Thymus (tissue), 11 donors: ENCODE measurements around the gene ZBED1. TPM values are rescaled to one million over a fixed set of nuclear protein-coding genes. Genes with fewer than 3 reads are reported as not detected.
"Not testable (repeated sequence)": the region's sequence is repeated elsewhere in the genome, so short reads cannot be mapped to it uniquely, and the experiment has no call there.

Experiments used
- DNase-seq, 9 donors: peaks; one replicate each; pipeline ENCODE4 v3.0.0-alpha.2; 2013; ENCODE audit warnings: low spot score in 9 of 9, low read depth in 6 of 9, missing footprints in 1 of 9
- H3K27ac ChIP-seq, 2 donors: one replicate each; pipeline ENCODE4 v1.5.1; 2013; ENCODE audit warnings: control low read depth in 1 of 2, low read depth in 1 of 2, low read length in 1 of 2, mild to moderate bottlenecking in 1 of 2, moderate library complexity in 1 of 2
- H3K27me3 ChIP-seq, 2 donors: one replicate each; pipeline ENCODE4 v1.5.1; 2013; ENCODE audit warnings: low read length in 1 of 2; ENCODE audit not compliant: control insufficient read depth in 2 of 2, insufficient read depth in 1 of 2
- H3K36me3 ChIP-seq, 2 donors: one replicate each; pipeline ENCODE4 v1.5.1; 2013; ENCODE audit warnings: low read length in 1 of 2, mild to moderate bottlenecking in 1 of 2, moderate library complexity in 1 of 2; ENCODE audit not compliant: control insufficient read depth in 2 of 2, insufficient read depth in 2 of 2
- H3K4me1 ChIP-seq, 2 donors: one replicate each; pipeline ENCODE4 v1.5.1; 2013; ENCODE audit warnings: low read length in 2 of 2; ENCODE audit not compliant: control insufficient read depth in 2 of 2, insufficient read depth in 2 of 2
- H3K4me3 ChIP-seq, 2 donors: one replicate each; pipeline ENCODE4 v1.5.1; 2013; ENCODE audit warnings: low read length in 2 of 2, control low read depth in 1 of 2, mild to moderate bottlenecking in 1 of 2
- H3K9me3 ChIP-seq, 2 donors: one replicate each; pipeline ENCODE4 v1.5.1; 2013; ENCODE audit warnings: low read length in 1 of 2, mild to moderate bottlenecking in 1 of 2; ENCODE audit not compliant: control insufficient read depth in 2 of 2, insufficient read depth in 1 of 2
- WGBS: extraction: QIAGEN DNeasy Blood & Tissue Kit; methylation state at CpG from one replicate; pipeline ENCODE4 v1.1.7; 2013; 5-methylcytosine and 5-hydroxymethylcytosine counted together
- polyA plus RNA-seq: library from polyadenylated mRNA; stranded (reverse); fragments of 200-250 nt; gene quantifications from one replicate; pipeline ENCODE4 v1.2.3, GENCODE V29; 2013
- total RNA-seq: library from RNA; stranded (reverse); fragments of 120-200 nt; gene quantifications from one replicate; pipeline ENCODE4 v1.2.4, GENCODE V29; 2013
- donor health status: healthy.

The ZBED1 gene
- total and polyA plus RNA-seq, 2 donors, result 17.4 to 23.7 TPM

GRCh38 chrX:2466876-2467656 lies 33.7 kb downstream of the ZBED1 start:
- no peaks in the 10 kb centered on the region for H3K27me3 ChIP-seq
- DNase-seq, result no peak
- H3K36me3 ChIP-seq, result no peaks in the 10 kb centered on the region
- no peak overlapping the region for H3K4me3 ChIP-seq
- no peaks in the 10 kb centered on the region for H3K9me3 ChIP-seq
- H3K27ac ChIP-seq, result no peak overlapping the region
- no peaks in the 10 kb centered on the region for H3K4me1 ChIP-seq
- 96% methylated on average over 20 of the region's 20 CpGs for whole genome bisulfite sequencing

GRCh38 chrX:2464677-2465166 lies 36.1 kb downstream of the ZBED1 start:
- WGBS, result 97% methylated on average over 15 of the region's 15 CpGs
- no peak for DNase-seq
- no peaks in the 10 kb centered on the region for H3K36me3 ChIP-seq

GRCh38 chrX:2463973-2464676 lies 36.7 kb downstream of the ZBED1 start:
- Histone ChIP-seq H3K4me1 (no peaks in the 10 kb centered on the region), H3K9me3 (no peaks in the 10 kb centered on the region), H3K4me3 (no peak overlapping the region), H3K27ac (no peak overlapping the region), H3K27me3 (no peaks in the 10 kb centered on the region), H3K36me3 (no peaks in the 10 kb centered on the region)
- DNase-seq, result no peak
- WGBS, result 88% methylated on average over 28 of the region's 31 CpGs

More at GRCh38 chrX:2464677-2465166, 36.1 kb downstream of the ZBED1 start:
- Histone ChIP-seq H3K27ac (no peak overlapping the region), H3K27me3 (no peaks in the 10 kb centered on the region), H3K4me3 (no peak overlapping the region), H3K4me1 (no peaks in the 10 kb centered on the region), H3K9me3 (no peaks in the 10 kb centered on the region)

- DNase-seq, H3K4me3 ChIP-seq, H3K36me3 ChIP-seq, H3K9me3 ChIP-seq, H3K27me3 ChIP-seq, H3K27ac ChIP-seq, H3K4me1 ChIP-seq: not testable (repeated sequence)
- WGBS, result 81% methylated on average over 10 of the region's 10 CpGs
These were observed 37.3 kb downstream of the ZBED1 start for GRCh38 chrX:2463481-2463880.

- Histone ChIP-seq H3K4me1 (no peaks in the 10 kb centered on the region), H3K27ac (no peak overlapping the region), H3K4me3 (no peak overlapping the region), H3K36me3 (peaks cover 0 to 5% of the 10 kb centered on the region in 2 donors), H3K9me3 (no peaks in the 10 kb centered on the region), H3K27me3 (no peaks in the 10 kb centered on the region)
- DNase-seq, result no peak
- WGBS, result 99% methylated on average over 3 of the region's 3 CpGs
These were observed 38.0 kb downstream of the ZBED1 start for GRCh38 chrX:2462780-2463179.

GRCh38 chrX:2462074-2462473 lies 38.7 kb downstream of the ZBED1 start:
- DNase-seq, result no peak

GRCh38 chrX:2461711-2462016 lies 39.1 kb downstream of the ZBED1 start:
- Histone ChIP-seq H3K27ac (no peak overlapping the region), H3K4me1 (no peaks in the 10 kb centered on the region), H3K27me3 (no peaks in the 10 kb centered on the region), H3K36me3 (peaks cover 0 to 8% of the 10 kb centered on the region in 2 donors), H3K9me3 (no peaks in the 10 kb centered on the region), H3K4me3 (no peak overlapping the region)
- 97% methylated on average over 8 of the region's 8 CpGs for WGBS
- no peak for DNase-seq

More at GRCh38 chrX:2462074-2462473, 38.7 kb downstream of the ZBED1 start:
- 97% methylated on average over 5 of the region's 5 CpGs for WGBS
- no peak overlapping the region for H3K4me3 ChIP-seq
- H3K27me3 ChIP-seq, result no peaks in the 10 kb centered on the region
- H3K9me3 ChIP-seq, result no peaks in the 10 kb centered on the region
- H3K36me3 ChIP-seq, result peaks cover 0 to 8% of the 10 kb centered on the region in 2 donors
- no peak overlapping the region for H3K27ac ChIP-seq
- H3K4me1 ChIP-seq, result no peaks in the 10 kb centered on the region

- H3K36me3 ChIP-seq, H3K9me3 ChIP-seq, H3K4me3 ChIP-seq, H3K4me1 ChIP-seq, H3K27me3 ChIP-seq, DNase-seq, H3K27ac ChIP-seq: not testable (repeated sequence)
- WGBS, result 90% methylated on average over 17 of the region's 17 CpGs
These were observed 39.7 kb downstream of the ZBED1 start for GRCh38 chrX:2460821-2461710.

GRCh38 chrX:2460048-2460447 lies 40.7 kb downstream of the ZBED1 start:
- H3K27ac ChIP-seq, H3K9me3 ChIP-seq, H3K27me3 ChIP-seq, DNase-seq, H3K36me3 ChIP-seq, H3K4me3 ChIP-seq, H3K4me1 ChIP-seq: not testable (repeated sequence)
- 96% methylated on average over 10 of the region's 10 CpGs for WGBS
